ENCODE measurements around the gene CIAO3.

CIAO3 gene

DNA sequence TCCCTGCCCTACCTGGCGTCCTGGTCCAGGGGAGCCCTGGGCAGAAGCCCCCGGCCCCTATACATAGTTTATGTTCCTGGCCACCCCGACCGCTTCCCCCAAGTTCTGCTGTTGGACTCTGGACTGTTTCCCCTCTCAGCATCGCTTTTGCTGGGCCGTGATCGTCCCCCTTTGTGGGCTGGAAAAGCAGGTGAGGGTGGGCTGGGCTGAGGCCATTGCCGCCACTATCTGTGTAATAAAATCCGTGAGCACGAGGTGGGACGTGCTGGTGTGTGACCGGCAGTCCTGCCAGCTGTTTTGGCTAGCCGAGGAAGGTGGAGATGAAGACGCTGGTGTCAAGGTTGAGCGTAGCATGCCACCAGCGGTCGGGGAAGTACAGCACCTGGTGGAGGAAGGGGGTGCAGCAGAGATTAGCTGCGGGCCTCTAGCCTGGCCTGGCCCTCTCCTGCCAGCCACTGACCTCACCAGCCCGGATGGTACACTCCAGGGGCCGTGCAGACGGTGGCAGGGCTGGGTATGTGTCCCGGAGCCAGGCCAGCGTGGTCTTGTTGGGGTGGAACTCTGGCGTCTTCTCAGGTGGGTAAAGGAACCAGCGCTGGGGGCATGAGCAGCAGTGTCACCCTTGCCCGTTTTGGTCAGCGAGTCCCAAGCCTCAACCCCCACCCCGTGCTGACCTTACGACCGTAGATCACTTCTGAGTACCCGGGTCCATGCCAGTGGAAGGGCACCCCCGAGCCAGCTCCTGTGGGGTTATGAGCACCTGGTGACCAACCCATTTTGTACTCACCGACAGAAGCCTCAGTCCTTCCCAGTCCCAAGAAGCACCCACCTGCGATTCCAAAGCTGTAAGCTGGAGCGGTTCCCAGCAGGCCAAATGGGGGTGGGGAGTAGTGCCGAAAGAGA is 58.1 kb downstream of the CIAO3 start (continued):
- TF ChIP-seq, protein P1, sequence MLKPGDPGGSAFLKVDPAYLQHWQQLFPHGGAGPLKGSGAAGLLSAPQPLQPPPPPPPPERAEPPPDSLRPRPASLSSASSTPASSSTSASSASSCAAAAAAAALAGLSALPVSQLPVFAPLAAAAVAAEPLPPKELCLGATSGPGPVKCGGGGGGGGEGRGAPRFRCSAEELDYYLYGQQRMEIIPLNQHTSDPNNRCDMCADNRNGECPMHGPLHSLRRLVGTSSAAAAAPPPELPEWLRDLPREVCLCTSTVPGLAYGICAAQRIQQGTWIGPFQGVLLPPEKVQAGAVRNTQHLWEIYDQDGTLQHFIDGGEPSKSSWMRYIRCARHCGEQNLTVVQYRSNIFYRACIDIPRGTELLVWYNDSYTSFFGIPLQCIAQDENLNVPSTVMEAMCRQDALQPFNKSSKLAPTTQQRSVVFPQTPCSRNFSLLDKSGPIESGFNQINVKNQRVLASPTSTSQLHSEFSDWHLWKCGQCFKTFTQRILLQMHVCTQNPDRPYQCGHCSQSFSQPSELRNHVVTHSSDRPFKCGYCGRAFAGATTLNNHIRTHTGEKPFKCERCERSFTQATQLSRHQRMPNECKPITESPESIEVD (tag by site-specific recombination; IDR thresholded peaks at IDR 0.05) = no peak
- no peak for TF ChIP-seq ZNF792 (tag by site-specific recombination; IDR thresholded peaks at IDR 0.05)
- peak; percentile 85; the same call in 1 of the 2 replicates for TF ChIP-seq BCL11B (tag by site-specific recombination; IDR thresholded peaks at IDR 0.05; ENCODE audit: low read depth)
- TF ChIP-seq SETDB1 (IDR thresholded peaks at IDR 0.05; ENCODE audit: insufficient read length, low read length) = no peak
- no peak for TF ChIP-seq SCRT1 (tag by site-specific recombination; IDR thresholded peaks at IDR 0.05; ENCODE audit: borderline replicate concordance)
- no peak for TF ChIP-seq ZNF121 (tag by site-specific recombination; IDR thresholded peaks at IDR 0.05)
- TF ChIP-seq, protein P2, sequence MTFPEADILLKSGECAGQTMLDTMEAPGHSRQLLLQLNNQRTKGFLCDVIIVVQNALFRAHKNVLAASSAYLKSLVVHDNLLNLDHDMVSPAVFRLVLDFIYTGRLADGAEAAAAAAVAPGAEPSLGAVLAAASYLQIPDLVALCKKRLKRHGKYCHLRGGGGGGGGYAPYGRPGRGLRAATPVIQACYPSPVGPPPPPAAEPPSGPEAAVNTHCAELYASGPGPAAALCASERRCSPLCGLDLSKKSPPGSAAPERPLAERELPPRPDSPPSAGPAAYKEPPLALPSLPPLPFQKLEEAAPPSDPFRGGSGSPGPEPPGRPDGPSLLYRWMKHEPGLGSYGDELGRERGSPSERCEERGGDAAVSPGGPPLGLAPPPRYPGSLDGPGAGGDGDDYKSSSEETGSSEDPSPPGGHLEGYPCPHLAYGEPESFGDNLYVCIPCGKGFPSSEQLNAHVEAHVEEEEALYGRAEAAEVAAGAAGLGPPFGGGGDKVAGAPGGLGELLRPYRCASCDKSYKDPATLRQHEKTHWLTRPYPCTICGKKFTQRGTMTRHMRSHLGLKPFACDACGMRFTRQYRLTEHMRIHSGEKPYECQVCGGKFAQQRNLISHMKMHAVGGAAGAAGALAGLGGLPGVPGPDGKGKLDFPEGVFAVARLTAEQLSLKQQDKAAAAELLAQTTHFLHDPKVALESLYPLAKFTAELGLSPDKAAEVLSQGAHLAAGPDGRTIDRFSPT (tag by site-specific recombination; IDR thresholded peaks at IDR 0.05) = peak; percentile 96
- TF ChIP-seq, protein P3, sequence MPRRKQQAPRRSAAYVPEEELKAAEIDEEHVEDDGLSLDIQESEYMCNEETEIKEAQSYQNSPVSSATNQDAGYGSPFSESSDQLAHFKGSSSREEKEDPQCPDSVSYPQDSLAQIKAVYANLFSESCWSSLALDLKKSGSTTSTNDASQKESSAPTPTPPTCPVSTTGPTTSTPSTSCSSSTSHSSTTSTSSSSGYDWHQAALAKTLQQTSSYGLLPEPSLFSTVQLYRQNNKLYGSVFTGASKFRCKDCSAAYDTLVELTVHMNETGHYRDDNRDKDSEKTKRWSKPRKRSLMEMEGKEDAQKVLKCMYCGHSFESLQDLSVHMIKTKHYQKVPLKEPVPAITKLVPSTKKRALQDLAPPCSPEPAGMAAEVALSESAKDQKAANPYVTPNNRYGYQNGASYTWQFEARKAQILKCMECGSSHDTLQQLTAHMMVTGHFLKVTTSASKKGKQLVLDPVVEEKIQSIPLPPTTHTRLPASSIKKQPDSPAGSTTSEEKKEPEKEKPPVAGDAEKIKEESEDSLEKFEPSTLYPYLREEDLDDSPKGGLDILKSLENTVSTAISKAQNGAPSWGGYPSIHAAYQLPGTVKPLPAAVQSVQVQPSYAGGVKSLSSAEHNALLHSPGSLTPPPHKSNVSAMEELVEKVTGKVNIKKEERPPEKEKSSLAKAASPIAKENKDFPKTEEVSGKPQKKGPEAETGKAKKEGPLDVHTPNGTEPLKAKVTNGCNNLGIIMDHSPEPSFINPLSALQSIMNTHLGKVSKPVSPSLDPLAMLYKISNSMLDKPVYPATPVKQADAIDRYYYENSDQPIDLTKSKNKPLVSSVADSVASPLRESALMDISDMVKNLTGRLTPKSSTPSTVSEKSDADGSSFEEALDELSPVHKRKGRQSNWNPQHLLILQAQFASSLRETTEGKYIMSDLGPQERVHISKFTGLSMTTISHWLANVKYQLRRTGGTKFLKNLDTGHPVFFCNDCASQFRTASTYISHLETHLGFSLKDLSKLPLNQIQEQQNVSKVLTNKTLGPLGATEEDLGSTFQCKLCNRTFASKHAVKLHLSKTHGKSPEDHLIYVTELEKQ (tag by site-specific recombination; IDR thresholded peaks at IDR 0.05; ENCODE audit: borderline replicate concordance) = no peak
- TF ChIP-seq ZNF426 (tag by site-specific recombination; IDR thresholded peaks at IDR 0.05) = no peak
- 0 out of 2 replicates have a peak, but pooled peaks have one; percentile 3 for TF ChIP-seq ZNF623 (tag by site-specific recombination; IDR thresholded peaks at IDR 0.05)
- no peak for TF ChIP-seq ZNF830 (tag by site-specific recombination; IDR thresholded peaks at IDR 0.05; ENCODE audit: low read depth)
- TF ChIP-seq, protein P4, sequence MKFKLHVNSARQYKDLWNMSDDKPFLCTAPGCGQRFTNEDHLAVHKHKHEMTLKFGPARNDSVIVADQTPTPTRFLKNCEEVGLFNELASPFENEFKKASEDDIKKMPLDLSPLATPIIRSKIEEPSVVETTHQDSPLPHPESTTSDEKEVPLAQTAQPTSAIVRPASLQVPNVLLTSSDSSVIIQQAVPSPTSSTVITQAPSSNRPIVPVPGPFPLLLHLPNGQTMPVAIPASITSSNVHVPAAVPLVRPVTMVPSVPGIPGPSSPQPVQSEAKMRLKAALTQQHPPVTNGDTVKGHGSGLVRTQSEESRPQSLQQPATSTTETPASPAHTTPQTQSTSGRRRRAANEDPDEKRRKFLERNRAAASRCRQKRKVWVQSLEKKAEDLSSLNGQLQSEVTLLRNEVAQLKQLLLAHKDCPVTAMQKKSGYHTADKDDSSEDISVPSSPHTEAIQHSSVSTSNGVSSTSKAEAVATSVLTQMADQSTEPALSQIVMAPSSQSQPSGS (tag by site-specific recombination; IDR thresholded peaks at IDR 0.05; ENCODE audit: low read depth) = no peak
- peak; percentile 62; the same call in 1 of the 2 replicates for TF ChIP-seq OVOL3 (tag by site-specific recombination; IDR thresholded peaks at IDR 0.05)
- TF ChIP-seq ZNF707 (tag by site-specific recombination; IDR thresholded peaks at IDR 0.05) = no peak
- TF ChIP-seq HOXA7 (CRISPR knock-in tag; IDR thresholded peaks at IDR 0.05; ENCODE audit: borderline replicate concordance) = no peak
- TF ChIP-seq, protein P5, sequence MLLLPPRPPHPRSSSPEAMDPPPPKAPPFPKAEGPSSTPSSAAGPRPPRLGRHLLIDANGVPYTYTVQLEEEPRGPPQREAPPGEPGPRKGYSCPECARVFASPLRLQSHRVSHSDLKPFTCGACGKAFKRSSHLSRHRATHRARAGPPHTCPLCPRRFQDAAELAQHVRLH (tag by site-specific recombination; IDR thresholded peaks at IDR 0.05) = no peak
- no peak for TF ChIP-seq ZNF404 (tag by site-specific recombination; IDR thresholded peaks at IDR 0.05)
- TF ChIP-seq ZNF391 (tag by site-specific recombination; IDR thresholded peaks at IDR 0.05; ENCODE audit: borderline replicate concordance, low read depth) = peak; percentile 62; the same call in 1 of the 2 replicates
- TF ChIP-seq SALL2 (tag by site-specific recombination; IDR thresholded peaks at IDR 0.05; ENCODE audit: borderline replicate concordance) = no peak
- peak; percentile 20; the same call in 1 of the 2 replicates for TF ChIP-seq ZNF561 (tag by site-specific recombination; IDR thresholded peaks at IDR 0.05; ENCODE audit: borderline replicate concordance)
- no peak for TF ChIP-seq SP3 (tag by site-specific recombination; IDR thresholded peaks at IDR 0.05)
- TF ChIP-seq, protein P6, sequence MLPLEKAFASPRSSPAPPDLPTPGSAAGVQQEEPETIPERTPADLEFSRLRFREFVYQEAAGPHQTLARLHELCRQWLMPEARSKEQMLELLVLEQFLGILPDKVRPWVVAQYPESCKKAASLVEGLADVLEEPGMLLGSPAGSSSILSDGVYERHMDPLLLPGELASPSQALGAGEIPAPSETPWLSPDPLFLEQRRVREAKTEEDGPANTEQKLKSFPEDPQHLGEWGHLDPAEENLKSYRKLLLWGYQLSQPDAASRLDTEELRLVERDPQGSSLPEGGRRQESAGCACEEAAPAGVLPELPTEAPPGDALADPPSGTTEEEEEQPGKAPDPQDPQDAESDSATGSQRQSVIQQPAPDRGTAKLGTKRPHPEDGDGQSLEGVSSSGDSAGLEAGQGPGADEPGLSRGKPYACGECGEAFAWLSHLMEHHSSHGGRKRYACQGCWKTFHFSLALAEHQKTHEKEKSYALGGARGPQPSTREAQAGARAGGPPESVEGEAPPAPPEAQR (tag by site-specific recombination; IDR thresholded peaks at IDR 0.05) = no peak
- TF ChIP-seq ZNF473 (tag by site-specific recombination; IDR thresholded peaks at IDR 0.05) = no peak
- peak; percentile 13; the same call in 1 of the 2 replicates for TF ChIP-seq ZFP37 (tag by site-specific recombination; IDR thresholded peaks at IDR 0.05)
- TF ChIP-seq ZNF664 (tag by site-specific recombination; IDR thresholded peaks at IDR 0.05) = no peak
- no peak for TF ChIP-seq SCRT2 (tag by site-specific recombination; IDR thresholded peaks at IDR 0.05)
- TF ChIP-seq GLI4 (tag by site-specific recombination; IDR thresholded peaks at IDR 0.05) = 0 out of 2 replicates have a peak, but pooled peaks have one; percentile 23
- TF ChIP-seq ZIC2 (tag by site-specific recombination; IDR thresholded peaks at IDR 0.05) = 0 out of 2 replicates have a peak, but pooled peaks have one; percentile 2
- no peak; the same call in 1 of the 2 replicates for TF ChIP-seq ZNF501 (tag by site-specific recombination; IDR thresholded peaks at IDR 0.05)
